Measurements from ENCODE around the gene GPR108.
"Not testable (repeated sequence)": the region's sequence is repeated elsewhere in the genome, so short reads cannot be mapped to it uniquely, and the experiment has no call there.

Gene GPR108

DNA sequence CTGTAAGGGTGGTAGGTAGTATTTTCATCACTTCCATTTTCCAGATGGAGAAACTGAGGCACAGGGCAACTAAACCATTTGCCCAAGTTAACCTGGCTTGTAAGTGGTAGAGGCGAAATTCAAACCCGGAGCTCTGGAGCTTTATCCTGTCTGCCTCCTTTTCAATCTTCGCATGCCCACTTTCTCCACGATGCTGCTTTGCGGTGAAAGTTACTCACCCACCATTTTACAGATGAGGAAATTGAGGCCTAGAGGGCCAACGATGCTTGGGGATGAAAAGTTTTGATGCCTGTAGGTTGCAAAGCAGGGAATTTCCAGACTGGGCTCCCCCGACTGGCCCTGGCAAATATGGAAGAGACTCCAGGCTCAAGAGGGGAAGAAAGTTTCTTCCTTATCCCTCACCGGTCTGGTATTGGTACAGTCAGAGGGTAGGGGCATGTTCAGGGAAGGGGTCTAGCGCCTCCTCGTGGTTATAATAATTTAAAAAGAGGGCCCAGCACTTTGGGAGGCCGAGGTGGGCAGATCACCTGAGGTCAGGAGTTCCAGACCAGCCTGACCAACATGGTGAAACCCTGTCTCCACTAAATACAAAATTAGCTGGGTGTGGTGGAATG lies 31.7 kb upstream of the GPR108 start:
- H3K4me1 ChIP-seq (ENCODE audit: control insufficient read depth, insufficient read depth, low read length) = peaks cover 16% of the 10 kb centered on the region
- no peak overlapping the region for H3K4me3 ChIP-seq (ENCODE audit: low read length)
- H3K36me3 ChIP-seq (ENCODE audit: control insufficient read depth, insufficient read depth, low read length) = no peaks in the 10 kb centered on the region
- H3K27me3 ChIP-seq (ENCODE audit: control insufficient read depth, insufficient read depth, low read length) = no peaks in the 10 kb centered on the region
- H3K9ac ChIP-seq (ENCODE audit: low read length) = no peak overlapping the region
- no peaks in the 10 kb centered on the region for H3K9me3 ChIP-seq (ENCODE audit: control insufficient read depth, low read length)

DNA sequence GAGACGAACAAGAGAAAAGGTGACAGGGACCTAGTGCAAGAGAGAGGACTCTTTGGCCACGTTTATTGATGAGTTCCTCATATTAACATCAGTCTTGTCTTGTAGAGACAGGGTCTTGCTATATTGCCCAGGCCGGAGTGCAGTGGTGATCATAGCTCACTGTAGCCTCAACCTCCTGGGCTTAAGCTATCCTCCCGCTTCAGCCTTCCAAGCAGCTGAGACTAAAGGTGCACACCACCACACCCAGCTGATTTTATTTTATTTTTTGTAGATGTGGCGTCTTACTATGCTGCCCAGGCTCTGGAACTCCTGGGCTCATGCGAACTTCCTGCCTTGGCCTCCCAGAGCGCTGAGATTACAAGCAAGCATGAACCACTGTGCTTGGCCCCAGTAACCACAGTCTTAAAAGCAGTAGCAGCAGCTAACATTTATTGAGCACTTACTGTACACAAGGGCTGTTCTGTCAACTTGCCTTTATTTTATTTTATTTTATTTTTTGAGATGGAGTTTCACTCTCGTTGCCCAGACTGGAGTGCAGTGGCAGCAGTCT lies 30.9 kb upstream of the GPR108 start:
- Histone ChIP-seq H3K27me3 (ENCODE audit: control insufficient read depth, insufficient read depth, low read length) (no peaks in the 10 kb centered on the region), H3K9me3 (ENCODE audit: control insufficient read depth, low read length) (no peaks in the 10 kb centered on the region), H3K36me3 (ENCODE audit: control insufficient read depth, insufficient read depth, low read length) (no peaks in the 10 kb centered on the region), H3K4me3 (ENCODE audit: low read length) (no peak overlapping the region), H3K4me1 (ENCODE audit: control insufficient read depth, insufficient read depth, low read length) (peaks cover 16% of the 10 kb centered on the region), H3K9ac (ENCODE audit: low read length) (no peak overlapping the region)

DNA sequence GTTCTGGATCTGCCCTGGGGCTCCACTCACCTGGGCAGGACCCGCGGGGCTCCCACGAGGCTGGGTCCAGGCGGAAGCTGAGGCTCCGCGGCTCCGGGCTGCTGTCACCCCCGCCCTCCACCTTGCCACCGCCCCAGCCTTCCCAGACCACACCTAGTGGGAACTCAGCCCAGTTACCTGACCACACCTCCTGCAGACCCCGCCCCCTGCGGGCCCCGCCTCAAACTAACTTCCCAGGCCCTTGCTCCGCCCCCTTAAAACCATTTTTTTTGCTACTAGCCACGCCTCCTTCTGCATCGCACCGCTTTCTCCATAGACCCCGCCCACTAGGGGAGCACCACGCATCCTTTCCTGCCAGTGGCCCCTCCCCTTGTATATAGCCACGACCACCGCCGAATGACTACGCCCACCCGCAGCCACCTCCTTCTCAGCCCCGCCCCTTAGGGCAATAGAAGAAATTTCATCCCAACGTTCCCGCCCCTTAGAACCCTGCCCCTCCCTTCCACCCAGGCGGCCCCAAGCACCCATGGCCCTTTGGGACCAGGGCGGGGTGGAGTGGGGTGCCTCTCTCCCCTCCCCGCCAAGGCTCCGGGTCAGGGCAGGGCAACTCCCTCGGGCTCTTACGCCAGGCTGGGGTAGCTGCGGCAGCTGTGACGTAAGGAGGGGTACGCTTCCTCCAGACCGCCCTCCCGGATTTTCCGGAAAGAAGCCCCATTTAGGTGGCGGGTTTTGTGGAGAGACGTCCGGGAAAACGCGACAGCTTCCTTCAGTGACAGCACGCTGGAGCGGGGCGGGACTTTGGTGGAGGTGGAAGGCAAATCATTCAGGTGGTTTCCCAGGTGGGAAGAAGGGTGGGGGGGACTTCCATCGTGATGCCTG lies 30.2 kb upstream of the GPR108 start, which contains the start of gene SH2D3A:
Gene SH2D3A (minus strand): TSS at position 79 of the 879 bp plus-strand sequence. CDS start 3,687 bp downstream, outside the sequence.
- Histone ChIP-seq H3K9ac (ENCODE audit: low read length) (peak within 1 kb of the TSS; percentile 78), H3K4me3 (ENCODE audit: low read length) (peak within 1 kb of the TSS; percentile 43), H3K4me1 (ENCODE audit: control insufficient read depth, insufficient read depth, low read length) (peaks cover 16% of the 10 kb centered on the region), H3K9me3 (ENCODE audit: control insufficient read depth, low read length) (no peaks in the 10 kb centered on the region), H3K27me3 (ENCODE audit: control insufficient read depth, insufficient read depth, low read length) (no peaks in the 10 kb centered on the region), H3K36me3 (ENCODE audit: control insufficient read depth, insufficient read depth, low read length) (no peaks in the 10 kb centered on the region)

DNA sequence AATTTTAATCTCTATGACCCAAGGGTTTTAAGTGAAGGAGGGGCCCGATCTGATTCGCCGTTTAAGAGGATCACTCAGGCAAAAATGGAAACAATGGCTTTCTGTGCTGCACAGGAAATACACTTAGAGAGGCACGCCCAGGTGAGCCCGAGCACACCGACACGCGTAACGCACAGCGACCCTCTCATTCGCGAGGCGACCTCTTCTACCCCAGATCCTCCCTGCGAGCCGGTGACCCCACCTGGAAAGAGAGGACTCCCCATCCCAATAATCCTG lies 29.6 kb upstream of the GPR108 start:
- peaks cover 16% of the 10 kb centered on the region for H3K4me1 ChIP-seq (ENCODE audit: control insufficient read depth, insufficient read depth, low read length)
- H3K36me3 ChIP-seq (ENCODE audit: control insufficient read depth, insufficient read depth, low read length) = no peaks in the 10 kb centered on the region
- peak overlapping the region; percentile 43 for H3K4me3 ChIP-seq (ENCODE audit: low read length)
- no peaks in the 10 kb centered on the region for H3K27me3 ChIP-seq (ENCODE audit: control insufficient read depth, insufficient read depth, low read length)
- H3K9ac ChIP-seq (ENCODE audit: low read length) = peak overlapping the region; percentile 78
- H3K9me3 ChIP-seq (ENCODE audit: control insufficient read depth, low read length) = no peaks in the 10 kb centered on the region

DNA sequence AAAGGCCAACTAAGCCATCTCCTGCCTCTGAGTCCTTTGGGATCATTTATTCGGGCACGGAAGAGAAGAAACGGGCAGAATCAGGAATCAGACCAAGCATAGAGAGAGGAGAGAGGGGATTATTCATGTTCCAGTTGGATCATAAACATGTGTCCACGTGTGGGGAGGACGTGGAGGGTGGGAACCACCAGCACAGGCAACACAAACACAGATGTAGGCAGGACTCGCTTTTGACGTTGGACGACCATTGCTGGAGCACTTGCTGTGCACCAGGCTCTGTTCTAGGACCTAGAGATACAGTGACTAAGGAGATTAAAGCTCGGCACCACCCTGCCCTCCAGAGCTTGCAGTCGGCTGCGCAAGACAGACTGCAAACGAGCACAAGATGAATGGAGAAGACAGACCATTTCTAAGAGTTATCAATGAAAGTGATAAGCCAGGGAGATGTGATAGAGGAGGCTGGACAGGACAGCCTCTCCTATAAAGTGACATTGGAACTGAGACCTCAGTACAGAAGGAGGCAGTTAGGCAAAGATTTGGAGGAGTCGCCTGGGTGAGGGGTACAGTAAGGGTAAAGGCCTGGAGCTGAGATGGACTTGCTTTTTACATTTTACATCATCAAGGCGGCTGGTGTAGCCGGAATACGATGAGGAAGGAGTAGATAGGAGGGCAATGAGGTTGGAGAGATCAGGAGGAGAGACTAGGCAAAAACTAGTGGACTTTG lies 29.1 kb upstream of the GPR108 start:
- Histone ChIP-seq H3K9me3 (ENCODE audit: control insufficient read depth, low read length) (no peaks in the 10 kb centered on the region), H3K36me3 (ENCODE audit: control insufficient read depth, insufficient read depth, low read length) (no peaks in the 10 kb centered on the region), H3K27me3 (ENCODE audit: control insufficient read depth, insufficient read depth, low read length) (no peaks in the 10 kb centered on the region), H3K4me3 (ENCODE audit: low read length) (peak overlapping the region; percentile 43), H3K4me1 (ENCODE audit: control insufficient read depth, insufficient read depth, low read length) (peaks cover 16% of the 10 kb centered on the region), H3K9ac (ENCODE audit: low read length) (peak overlapping the region; percentile 78)

DNA sequence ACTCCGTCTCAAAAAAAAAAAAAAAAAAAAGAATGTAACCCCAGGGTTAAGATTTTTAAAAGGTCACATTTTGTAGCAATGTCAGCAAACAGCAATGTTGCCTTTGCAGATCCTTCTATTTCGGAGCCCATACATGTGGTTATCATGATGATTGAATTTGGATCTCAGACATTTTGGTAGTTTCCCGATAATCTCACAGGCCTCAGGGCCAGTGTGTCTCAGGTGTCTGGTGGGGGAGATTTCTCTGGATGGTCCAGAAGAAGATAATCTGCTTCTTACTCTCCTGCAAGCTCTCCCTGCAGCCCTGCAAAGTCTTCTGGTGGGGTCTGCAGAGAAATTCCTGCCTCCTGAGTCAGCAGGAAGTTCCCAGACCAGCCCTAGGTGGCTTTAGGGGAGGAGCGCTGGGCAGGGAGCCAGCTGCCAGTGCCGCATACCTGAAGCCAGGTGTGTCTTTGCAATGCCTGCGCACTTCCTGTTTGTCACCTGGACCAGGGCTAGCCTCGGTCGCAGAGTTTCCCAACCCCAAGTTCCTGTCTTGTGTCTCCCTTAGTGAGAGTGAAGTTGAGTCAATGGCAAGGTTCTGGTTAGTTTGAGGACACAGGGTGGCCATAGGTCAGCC lies 28.5 kb upstream of the GPR108 start:
- H3K27me3 ChIP-seq (ENCODE audit: control insufficient read depth, insufficient read depth, low read length) = no peaks in the 10 kb centered on the region
- H3K9me3 ChIP-seq (ENCODE audit: control insufficient read depth, low read length) = no peaks in the 10 kb centered on the region
- H3K4me3 ChIP-seq (ENCODE audit: low read length) = peak overlapping the region; percentile 43
- peaks cover 16% of the 10 kb centered on the region for H3K4me1 ChIP-seq (ENCODE audit: control insufficient read depth, insufficient read depth, low read length)
- H3K9ac ChIP-seq (ENCODE audit: low read length) = peak overlapping the region; percentile 78
- H3K36me3 ChIP-seq (ENCODE audit: control insufficient read depth, insufficient read depth, low read length) = no peaks in the 10 kb centered on the region

DNA sequence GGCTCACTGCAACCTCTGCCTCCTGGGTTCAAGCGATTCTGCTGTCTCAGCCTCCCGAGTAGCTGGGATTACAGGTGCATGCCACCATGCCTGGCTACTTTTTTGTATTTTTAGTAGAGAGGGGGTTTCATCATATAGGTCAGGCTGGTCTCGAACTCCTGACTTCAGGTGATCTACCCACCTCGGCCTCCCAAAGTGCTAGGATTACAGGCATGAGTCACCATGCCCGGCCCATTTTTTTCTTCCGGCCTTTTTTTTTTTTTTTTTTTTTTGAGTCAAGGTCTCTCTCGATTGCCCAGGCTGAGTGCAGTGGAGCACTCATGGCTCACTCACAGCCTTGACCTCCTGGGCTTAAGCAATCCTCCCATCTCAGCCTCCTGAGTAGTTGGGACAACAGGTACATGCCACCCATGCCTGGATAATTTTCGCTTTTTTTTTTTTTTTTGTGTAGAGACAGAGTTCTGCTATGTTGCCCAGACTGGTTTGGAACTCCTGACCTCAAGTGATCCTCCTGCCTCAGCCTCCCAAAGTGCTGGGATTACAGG lies 24.9 kb upstream of the GPR108 start:
- H3K27me3 ChIP-seq (ENCODE audit: control insufficient read depth, insufficient read depth, low read length); H3K9ac ChIP-seq (ENCODE audit: low read length); H3K4me3 ChIP-seq (ENCODE audit: low read length); H3K9me3 ChIP-seq (ENCODE audit: control insufficient read depth, low read length); H3K36me3 ChIP-seq (ENCODE audit: control insufficient read depth, insufficient read depth, low read length): not testable (repeated sequence)
- peaks cover 12% of the 10 kb centered on the region for H3K4me1 ChIP-seq (ENCODE audit: control insufficient read depth, insufficient read depth, low read length)

DNA sequence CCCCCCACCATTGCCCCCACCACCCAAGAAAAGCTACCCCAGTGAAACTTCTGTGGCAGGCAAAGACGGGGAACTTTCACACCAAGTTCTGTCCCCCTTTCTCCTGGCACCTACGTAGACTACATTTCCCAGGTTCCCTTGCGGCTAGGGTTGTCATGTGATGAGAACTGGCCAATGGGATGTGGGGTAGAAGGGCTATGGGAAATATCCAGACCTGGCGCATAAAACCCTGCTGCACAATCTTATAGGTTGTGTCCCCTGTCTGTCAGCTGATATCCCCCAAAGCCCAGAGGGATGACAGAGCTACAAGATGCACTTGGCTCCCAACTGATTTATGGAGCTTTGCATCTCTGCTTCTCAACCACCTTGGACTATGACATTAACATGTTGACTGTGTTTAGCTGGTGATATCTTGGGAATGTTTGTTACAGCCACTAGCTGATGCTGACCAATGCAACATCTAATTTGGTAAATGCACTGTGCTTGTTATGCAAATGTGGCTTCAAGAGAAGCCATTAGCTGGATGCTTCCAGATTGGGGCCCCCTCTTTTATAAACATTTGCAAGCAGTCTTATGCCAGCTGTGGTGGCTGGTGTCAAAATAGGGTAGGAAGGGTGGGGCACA lies 23.8 kb upstream of the GPR108 start:
- H3K9ac ChIP-seq (ENCODE audit: low read length) = no peak overlapping the region
- H3K4me3 ChIP-seq (ENCODE audit: low read length) = no peak overlapping the region
- H3K9me3 ChIP-seq (ENCODE audit: control insufficient read depth, low read length) = no peaks in the 10 kb centered on the region
- H3K36me3 ChIP-seq (ENCODE audit: control insufficient read depth, insufficient read depth, low read length) = no peaks in the 10 kb centered on the region
- peaks cover 12% of the 10 kb centered on the region for H3K4me1 ChIP-seq (ENCODE audit: control insufficient read depth, insufficient read depth, low read length)
- no peaks in the 10 kb centered on the region for H3K27me3 ChIP-seq (ENCODE audit: control insufficient read depth, insufficient read depth, low read length)

DNA sequence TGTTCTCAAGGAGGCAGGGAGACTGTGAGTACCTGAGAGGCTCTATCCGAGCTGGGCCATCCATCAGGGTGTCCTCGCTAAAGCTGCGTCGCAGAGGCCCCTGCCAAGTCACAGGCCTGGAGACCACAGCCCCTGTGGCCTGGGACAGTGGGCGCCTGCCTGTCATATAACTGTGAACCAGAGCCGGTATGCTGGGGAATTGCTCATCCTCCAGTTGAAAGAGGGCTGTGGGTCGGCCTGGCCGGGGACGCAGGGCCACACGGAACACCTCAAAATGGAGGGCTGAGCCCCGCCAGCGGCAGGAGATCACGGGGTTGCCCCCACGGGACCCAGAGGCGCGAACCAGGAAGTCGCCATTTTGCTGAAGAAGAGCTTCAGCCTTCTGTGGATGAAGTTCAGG lies 23.2 kb upstream of the GPR108 start:
- no peaks in the 10 kb centered on the region for H3K27me3 ChIP-seq (ENCODE audit: control insufficient read depth, insufficient read depth, low read length)
- no peaks in the 10 kb centered on the region for H3K9me3 ChIP-seq (ENCODE audit: control insufficient read depth, low read length)
- no peaks in the 10 kb centered on the region for H3K36me3 ChIP-seq (ENCODE audit: control insufficient read depth, insufficient read depth, low read length)
- H3K4me1 ChIP-seq (ENCODE audit: control insufficient read depth, insufficient read depth, low read length) = peaks cover 12% of the 10 kb centered on the region
- no peak overlapping the region for H3K9ac ChIP-seq (ENCODE audit: low read length)
- no peak overlapping the region for H3K4me3 ChIP-seq (ENCODE audit: low read length)

DNA sequence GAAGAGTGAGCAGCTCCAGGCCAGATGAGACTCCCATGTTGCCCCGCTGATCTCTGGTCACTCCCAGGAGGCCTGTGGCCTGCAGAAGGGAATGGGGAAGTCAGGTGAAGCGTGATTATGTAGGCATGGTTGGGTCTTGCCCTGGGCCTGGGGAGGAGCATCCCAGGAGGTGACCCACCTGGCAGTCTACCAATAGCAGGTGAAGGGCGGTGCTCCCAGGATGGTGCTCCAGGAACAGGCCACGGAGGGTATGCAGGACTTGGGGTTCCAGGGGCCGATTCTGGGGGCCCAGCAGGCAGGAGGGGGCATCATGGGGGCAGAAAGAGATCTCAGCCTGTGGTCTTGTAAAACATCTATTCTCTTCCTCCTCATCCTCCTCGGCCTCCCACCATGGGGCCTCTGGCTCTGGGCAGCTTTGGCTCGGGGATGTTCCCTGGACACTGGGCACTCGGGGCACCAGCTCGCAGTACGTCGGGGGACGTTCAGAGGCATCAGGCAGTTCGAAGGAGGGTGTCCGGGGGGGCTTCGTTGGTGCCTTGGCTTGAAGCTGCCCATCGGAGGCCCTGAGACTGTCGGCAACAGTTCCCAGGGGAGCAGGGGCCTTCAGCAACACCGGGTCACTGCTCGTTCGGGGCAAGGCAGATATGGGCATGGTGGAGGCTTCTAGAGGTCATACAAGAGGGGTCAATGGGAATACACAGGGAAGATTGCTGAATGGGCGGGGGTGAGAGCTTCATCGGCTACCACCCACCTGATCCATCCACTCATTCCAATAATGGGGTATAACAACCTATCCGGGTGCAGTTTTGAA lies 17.5 kb upstream of the GPR108 start:
- peaks cover 23% of the 10 kb centered on the region for H3K4me1 ChIP-seq (ENCODE audit: control insufficient read depth, insufficient read depth, low read length)
- H3K36me3 ChIP-seq (ENCODE audit: control insufficient read depth, insufficient read depth, low read length) = peaks cover 6% of the 10 kb centered on the region
- no peaks in the 10 kb centered on the region for H3K27me3 ChIP-seq (ENCODE audit: control insufficient read depth, insufficient read depth, low read length)
- H3K9ac ChIP-seq (ENCODE audit: low read length) = no peak overlapping the region
- no peaks in the 10 kb centered on the region for H3K9me3 ChIP-seq (ENCODE audit: control insufficient read depth, low read length)
- no peak overlapping the region for H3K4me3 ChIP-seq (ENCODE audit: low read length)

DNA sequence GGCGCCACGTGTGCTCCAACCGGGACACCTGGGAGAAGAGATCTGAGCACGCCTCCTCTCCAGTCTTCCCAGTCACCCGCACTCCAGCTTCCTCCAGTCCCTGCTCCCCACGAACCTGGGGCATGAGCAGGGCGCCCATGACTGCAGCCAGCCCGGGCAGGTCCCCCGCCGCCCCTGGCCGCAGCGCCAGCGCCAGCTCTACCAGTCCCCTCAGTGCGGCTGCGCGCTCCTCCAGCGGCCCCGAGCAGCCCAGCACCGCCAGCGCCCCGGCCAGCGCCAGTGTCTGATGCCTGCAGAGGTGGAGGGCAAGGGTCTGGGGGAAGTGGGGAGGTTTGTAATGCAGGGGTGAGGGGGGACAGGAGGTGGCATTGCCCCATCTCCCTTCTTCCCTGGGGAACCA lies 16.8 kb upstream of the GPR108 start:
- Histone ChIP-seq H3K36me3 (ENCODE audit: control insufficient read depth, insufficient read depth, low read length) (peaks cover 6% of the 10 kb centered on the region), H3K9ac (ENCODE audit: low read length) (no peak overlapping the region), H3K9me3 (ENCODE audit: control insufficient read depth, low read length) (no peaks in the 10 kb centered on the region), H3K4me3 (ENCODE audit: low read length) (no peak overlapping the region), H3K27me3 (ENCODE audit: control insufficient read depth, insufficient read depth, low read length) (no peaks in the 10 kb centered on the region), H3K4me1 (ENCODE audit: control insufficient read depth, insufficient read depth, low read length) (peaks cover 23% of the 10 kb centered on the region)
